Loucy (cell line): ENCODE measurements around the gene GSTA3.

Experiments
- H2AFZ ChIP-seq: fragments of 200-600 bp; sonication (generic); 2 replicates; pipeline ENCODE4 v1.6.0; 2016; ENCODE audit warnings: antibody characterized with exemption, mild to moderate bottlenecking, low read length, moderate library complexity
- H3F3A ChIP-seq: fragments of 200-600 bp; 2 replicates; pipeline ENCODE4 v1.6.0; 2016; ENCODE audit warnings: antibody characterized with exemption, low read depth, mild to moderate bottlenecking
- H3K27me3 ChIP-seq: fragments of 200-600 bp; sonication (generic); 2 replicates; pipeline ENCODE4 v1.6.1; 2014; ENCODE audit warnings: low read length, mild to moderate bottlenecking; ENCODE audit not compliant: insufficient read depth, poor library complexity, severe bottlenecking
- H3K36me3 ChIP-seq: fragments of 200-600 bp; sonication (generic); 2 replicates; pipeline ENCODE4 v1.6.1; 2016; ENCODE audit warnings: low read length; ENCODE audit not compliant: insufficient read depth
- H3K4me1 ChIP-seq: fragments of 200-600 bp; sonication (generic); 2 replicates; pipeline ENCODE4 v1.5.1; 2014; ENCODE audit warnings: low read length, mild to moderate bottlenecking; ENCODE audit not compliant: insufficient read depth, poor library complexity, severe bottlenecking
- H3K4me2 ChIP-seq: fragments of 200-600 bp; sonication (generic); 2 replicates; pipeline ENCODE4 v1.6.0; 2014; ENCODE audit warnings: antibody characterized with exemption, low read length, low read depth, mild to moderate bottlenecking; ENCODE audit not compliant: poor library complexity, severe bottlenecking
- H3K4me3 ChIP-seq: fragments of 200-600 bp; sonication (generic); 2 replicates; pipeline ENCODE4 v1.5.1; 2014; ENCODE audit warnings: low read length, mild to moderate bottlenecking, mixed read lengths; ENCODE audit not compliant: poor library complexity, severe bottlenecking
- H3K79me2 ChIP-seq: fragments of 200-600 bp; sonication (generic); 2 replicates; pipeline ENCODE4 v1.6.1; 2014; ENCODE audit warnings: low read length; ENCODE audit not compliant: insufficient read depth
- H3K9ac ChIP-seq: fragments of 200-600 bp; sonication (generic); 2 replicates; pipeline ENCODE4 v1.6.0; 2014; ENCODE audit warnings: mild to moderate bottlenecking, low read depth, low read length, moderate library complexity; ENCODE audit not compliant: poor library complexity, severe bottlenecking
- H3K9me2 ChIP-seq: fragments of 200-600 bp; sonication (generic); replicated peaks from 2 replicates; pipeline ENCODE4 v1.6.1; 2016; ENCODE audit warnings: low read depth, low read length, mixed read lengths
- H3K9me3 ChIP-seq: fragments of 200-600 bp; sonication (generic); 2 replicates; pipeline ENCODE4 v1.6.1; 2014; ENCODE audit warnings: mild to moderate bottlenecking, antibody characterized with exemption, low read length, low read depth; ENCODE audit not compliant: insufficient read depth
- H4K20me1 ChIP-seq: fragments of 200-600 bp; sonication (generic); 2 replicates; pipeline ENCODE4 v1.6.0; 2014; ENCODE audit warnings: antibody characterized with exemption, low read length, mild to moderate bottlenecking; ENCODE audit not compliant: insufficient read depth, poor library complexity, severe bottlenecking
- EZH2phosphoT487 ChIP-seq: fragments of 200-600 bp; IDR thresholded peaks from 2 replicates; pipeline ENCODE4 v1.6.1; 2018; ENCODE audit warnings: antibody characterized with exemption, mild to moderate bottlenecking, moderate library complexity, borderline replicate concordance
- TF ChIP-seq, protein P1 (sequence below): fragments of 200-600 bp; sonication (generic); conservative IDR thresholded peaks from 2 replicates; pipeline ENCODE4 v1.5.1; 2014; ENCODE audit warnings: mild to moderate bottlenecking, antibody characterized with exemption, low read length

The GSTA3 gene

DNA sequence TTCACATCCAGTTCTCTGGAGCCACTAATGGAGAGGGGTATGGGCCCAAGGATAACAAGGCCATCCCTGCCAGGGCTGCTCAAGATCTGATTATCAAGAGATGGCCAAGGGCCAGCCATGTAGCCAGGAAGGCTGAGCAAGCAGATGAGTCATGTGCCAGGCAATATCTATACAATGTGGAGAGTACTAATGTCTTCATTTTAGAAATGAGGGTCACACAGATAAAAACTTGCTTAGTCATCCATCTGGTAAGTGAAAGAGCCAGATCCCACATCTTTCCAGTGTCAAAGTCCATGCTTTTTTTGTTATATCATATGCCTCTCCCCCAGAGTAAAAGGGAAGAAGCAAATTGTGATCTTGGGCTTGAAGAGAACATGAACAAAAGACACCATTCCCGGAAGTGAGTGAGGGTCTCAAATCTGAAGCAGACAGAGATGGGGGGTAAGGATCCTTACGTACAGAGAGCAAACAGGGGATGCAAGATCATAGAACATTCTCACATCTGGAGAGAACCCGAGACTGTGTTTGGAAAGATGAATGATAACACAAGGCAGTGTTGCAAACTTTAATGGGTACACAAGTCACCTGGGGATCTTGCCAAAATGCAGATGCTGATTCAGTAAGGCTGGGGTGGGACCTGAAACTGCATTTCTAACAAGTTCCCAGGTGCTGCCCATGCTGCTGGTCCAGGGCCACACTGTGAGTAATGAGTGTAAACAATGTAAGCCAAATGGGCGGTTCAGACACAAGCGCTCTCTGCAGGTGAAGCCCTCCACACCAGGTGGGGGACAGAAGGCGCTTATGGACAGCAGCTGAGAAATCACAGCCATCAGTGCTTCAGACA, 20.0 kb upstream of the GSTA3 start:
- Histone ChIP-seq H2AFZ (no peak overlapping the region), H3K36me3 (no peaks in the 10 kb centered on the region), H3K9me3 (no peaks in the 10 kb centered on the region), H3K79me2 (no peaks in the 10 kb centered on the region), H3K4me1 (no peaks in the 10 kb centered on the region), H3K9ac (no peak overlapping the region), H3F3A (no peaks in the 10 kb centered on the region), H3K9me2 (no peaks in the 10 kb centered on the region), H3K4me2 (no peak overlapping the region), H3K4me3 (no peak overlapping the region), H3K27me3 (no peaks in the 10 kb centered on the region), H4K20me1 (no peaks in the 10 kb centered on the region)
- no peak for TF ChIP-seq EZH2phosphoT487
- TF ChIP-seq, protein P1, sequence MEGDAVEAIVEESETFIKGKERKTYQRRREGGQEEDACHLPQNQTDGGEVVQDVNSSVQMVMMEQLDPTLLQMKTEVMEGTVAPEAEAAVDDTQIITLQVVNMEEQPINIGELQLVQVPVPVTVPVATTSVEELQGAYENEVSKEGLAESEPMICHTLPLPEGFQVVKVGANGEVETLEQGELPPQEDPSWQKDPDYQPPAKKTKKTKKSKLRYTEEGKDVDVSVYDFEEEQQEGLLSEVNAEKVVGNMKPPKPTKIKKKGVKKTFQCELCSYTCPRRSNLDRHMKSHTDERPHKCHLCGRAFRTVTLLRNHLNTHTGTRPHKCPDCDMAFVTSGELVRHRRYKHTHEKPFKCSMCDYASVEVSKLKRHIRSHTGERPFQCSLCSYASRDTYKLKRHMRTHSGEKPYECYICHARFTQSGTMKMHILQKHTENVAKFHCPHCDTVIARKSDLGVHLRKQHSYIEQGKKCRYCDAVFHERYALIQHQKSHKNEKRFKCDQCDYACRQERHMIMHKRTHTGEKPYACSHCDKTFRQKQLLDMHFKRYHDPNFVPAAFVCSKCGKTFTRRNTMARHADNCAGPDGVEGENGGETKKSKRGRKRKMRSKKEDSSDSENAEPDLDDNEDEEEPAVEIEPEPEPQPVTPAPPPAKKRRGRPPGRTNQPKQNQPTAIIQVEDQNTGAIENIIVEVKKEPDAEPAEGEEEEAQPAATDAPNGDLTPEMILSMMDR, result no peak

DNA sequence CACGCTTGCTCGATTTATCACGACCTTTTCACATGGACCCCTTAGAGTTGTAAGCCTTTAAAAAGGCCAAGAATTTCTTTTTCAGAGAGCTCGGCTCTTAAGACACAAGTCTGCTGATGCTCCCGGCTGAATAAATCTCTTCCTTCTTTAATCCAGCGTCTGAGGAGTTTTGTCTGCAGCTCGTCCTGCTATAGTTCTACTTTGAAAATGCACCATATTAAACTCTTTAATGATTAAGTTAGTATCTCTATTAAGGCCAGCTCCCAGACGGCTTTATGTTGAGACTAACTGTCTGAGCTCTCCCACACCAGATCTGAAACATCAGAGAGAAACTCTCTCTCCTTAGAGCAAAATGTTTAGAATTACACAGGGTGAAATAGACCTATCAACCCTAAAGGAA, 18.0 kb upstream of the GSTA3 start:
- H3K9me3 ChIP-seq, result no peaks in the 10 kb centered on the region
- no peak overlapping the region for H3K4me2 ChIP-seq
- no peak overlapping the region for H2AFZ ChIP-seq

DNA sequence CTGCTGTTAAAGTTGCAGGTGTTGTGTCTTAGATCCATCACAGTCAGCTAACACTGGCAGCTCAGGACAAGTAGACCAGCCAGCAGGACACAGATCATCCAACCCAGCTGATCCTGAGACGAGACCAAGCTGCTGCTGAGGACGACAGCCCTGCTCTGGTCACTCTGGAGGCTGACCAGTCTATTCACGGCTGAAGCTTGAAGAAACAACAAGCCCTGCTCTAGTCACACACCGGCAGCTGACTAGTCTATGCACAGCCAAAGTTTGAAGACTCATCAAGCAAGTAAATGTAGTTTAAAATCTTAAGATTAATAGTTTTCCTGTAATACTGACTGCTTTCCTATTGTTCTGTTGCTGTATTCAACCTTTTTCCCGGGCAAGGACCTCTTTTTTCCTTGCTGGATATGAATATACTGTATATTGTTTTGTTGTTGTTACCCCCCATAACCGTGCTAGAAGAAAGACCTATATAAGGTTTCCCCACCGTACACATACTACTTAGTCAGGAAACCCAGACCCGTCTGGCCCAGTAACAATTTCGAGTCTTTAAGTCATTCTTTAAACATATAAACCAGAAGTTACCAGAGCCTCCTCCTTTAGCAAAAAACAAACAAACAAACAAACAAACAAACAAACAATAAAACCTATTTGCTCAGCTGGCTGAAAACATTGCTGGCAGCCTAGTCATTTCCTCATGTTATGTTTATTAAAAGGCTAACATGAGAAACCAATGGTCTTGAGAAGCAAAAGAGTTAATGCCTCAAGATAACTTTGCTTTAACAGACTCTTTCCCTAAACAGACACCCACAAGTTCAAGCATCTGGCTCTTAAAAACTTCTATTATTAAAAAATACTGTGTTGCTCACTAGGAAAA, 16.7 kb upstream of the GSTA3 start:
- no peak overlapping the region for H2AFZ ChIP-seq
- no peak overlapping the region for H3K9ac ChIP-seq
- no peaks in the 10 kb centered on the region for H3K9me2 ChIP-seq
- H4K20me1 ChIP-seq, result no peaks in the 10 kb centered on the region
- no peaks in the 10 kb centered on the region for H3K27me3 ChIP-seq
- H3K4me1 ChIP-seq, result no peaks in the 10 kb centered on the region
- H3K4me2 ChIP-seq, result no peak overlapping the region
- H3K4me3 ChIP-seq, result no peak overlapping the region
- no peak for TF ChIP-seq EZH2phosphoT487
- TF ChIP-seq, protein P1, result no peak
- H3K79me2 ChIP-seq, result no peaks in the 10 kb centered on the region
- no peaks in the 10 kb centered on the region for H3F3A ChIP-seq
- H3K9me3 ChIP-seq, result no peaks in the 10 kb centered on the region
- no peaks in the 10 kb centered on the region for H3K36me3 ChIP-seq

More for the DNA sequence above, 18.0 kb upstream of the GSTA3 start:
- Histone ChIP-seq H3K4me3 (no peak overlapping the region), H3K9ac (no peak overlapping the region), H3K9me2 (no peaks in the 10 kb centered on the region), H4K20me1 (no peaks in the 10 kb centered on the region), H3K27me3 (no peaks in the 10 kb centered on the region), H3K4me1 (no peaks in the 10 kb centered on the region), H3F3A (no peaks in the 10 kb centered on the region), H3K79me2 (no peaks in the 10 kb centered on the region), H3K36me3 (no peaks in the 10 kb centered on the region)
- no peak for TF ChIP-seq EZH2phosphoT487
- TF ChIP-seq, protein P1, result no peak
